Activated T-helper 1 cell treated with anti-CD3 and anti-CD28 coated beads, Interleukin-12 subunit alpha, Interleukin-12 subunit beta, Interleukin-2, Interleukin-4 antibody, amounts not matched to agents 30 ng/mL and 10 ng/mL and 1 ng/mL, durations not matched to agents 14 hours and 24 hours and 36 hours (primary cell): ENCODE measurements around the gene GRWD1. TPM values are rescaled to one million over a fixed set of nuclear protein-coding genes. Genes with fewer than 3 reads are reported as not detected.

Source experiments
- DNase-seq: peaks from one replicate; pipeline ENCODE4 v3.0.0; 2021; ENCODE audit warnings: low spot score
- H3K27ac Mint-ChIP-seq: one replicate; pipeline ENCODE4 v1.8.0; 2021; ENCODE audit warnings: mild to moderate bottlenecking, mixed read lengths
- H3K27me3 Mint-ChIP-seq: one replicate; pipeline ENCODE4 v1.8.0; 2022; ENCODE audit warnings: mild to moderate bottlenecking, moderate library complexity, mixed read lengths; ENCODE audit not compliant: insufficient read depth
- H3K36me3 Mint-ChIP-seq: one replicate; pipeline ENCODE4 v1.8.0; 2021; ENCODE audit warnings: low read depth, mixed read lengths
- H3K4me1 Mint-ChIP-seq: one replicate; pipeline ENCODE4 v1.8.0; 2021; ENCODE audit warnings: low read depth, mixed read lengths
- H3K4me3 Mint-ChIP-seq: one replicate; pipeline ENCODE4 v1.8.0; 2021; ENCODE audit warnings: mild to moderate bottlenecking, moderate library complexity, mixed read lengths
- H3K9me3 Mint-ChIP-seq: one replicate; pipeline ENCODE4 v1.8.0; 2021; ENCODE audit warnings: mixed read lengths
- intact Hi-C: fragments of 100-400 bp; cut with micrococcal nuclease; formaldehyde crosslinking; loops from one replicate; pipeline ENCODE4 v1.15.1; 2024
- total RNA-seq: library from RNA; stranded (reverse); gene quantifications from 2 replicates; pipeline ENCODE4 v1.2.3, GENCODE V29; 2022

GRWD1 gene
- total RNA-seq, 1 donor from 2014 or later: 100 TPM

GRCh38 chr19:48454150-48454730 is 8.5 kb downstream of the GRWD1 start:
- peaks cover 7% of the 10 kb centered on the region for H3K4me1 Mint-ChIP-seq
- no peak overlapping the region for H3K27ac Mint-ChIP-seq
- no peak overlapping the region for H3K4me3 Mint-ChIP-seq
- DNase-seq: no peak
- H3K36me3 Mint-ChIP-seq: peaks cover 21% of the 10 kb centered on the region
- H3K9me3 Mint-ChIP-seq: no peaks in the 10 kb centered on the region
- H3K27me3 Mint-ChIP-seq: no peaks in the 10 kb centered on the region
- intact Hi-C loops: no loop called here

- peaks cover 17% of the 10 kb centered on the region for H3K36me3 Mint-ChIP-seq
Observed at GRCh38 chr19:48455171-48455907, 9.6 kb downstream of the GRWD1 start, which contains the start of gene KCNJ14. KCNJ14 (plus strand) TSS chr19:48455574; CDS start chr19:48461725, 6,151 bp downstream.

DNA sequence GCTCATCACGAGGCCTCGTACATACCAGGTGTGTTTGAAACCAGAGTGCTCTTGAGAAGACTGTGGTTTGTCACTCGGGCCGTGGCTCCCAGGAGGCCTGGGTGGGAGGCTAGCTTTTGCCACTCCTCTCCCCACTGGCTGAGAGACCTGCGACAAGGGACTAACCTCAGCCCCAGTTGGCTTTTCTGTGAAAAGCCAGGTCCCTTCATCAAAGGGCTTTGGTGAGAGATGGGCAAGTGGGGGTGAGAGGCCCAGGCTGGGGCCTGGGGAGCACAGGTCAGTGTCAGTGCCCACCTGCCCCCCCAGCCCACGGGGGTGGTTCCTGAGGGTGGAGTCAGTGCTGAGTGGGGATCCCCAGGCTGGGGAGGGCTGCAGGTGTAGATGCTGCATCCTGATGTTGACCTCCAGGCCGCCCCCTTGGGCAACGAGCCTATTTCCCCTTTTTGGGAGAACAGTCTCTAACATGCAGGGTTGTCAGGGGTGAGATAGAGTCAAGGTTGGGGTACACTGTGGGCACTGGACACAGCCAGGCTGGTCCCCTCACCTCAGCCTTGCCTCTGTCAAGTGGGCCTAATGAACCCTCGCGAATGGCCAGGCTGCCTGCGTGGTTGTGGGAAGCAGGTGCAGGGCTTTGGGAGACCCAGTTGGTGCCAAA is 10.3 kb downstream of the GRWD1 start:
- intact Hi-C loops: no loop called here
- Mint-ChIP-seq H3K36me3 (peaks cover 19% of the 10 kb centered on the region), H3K27me3 (no peaks in the 10 kb centered on the region)

More at GRCh38 chr19:48455171-48455907, 9.6 kb downstream of the GRWD1 start, which contains the start of gene KCNJ14:
- intact Hi-C loops: no loop called here
- no peak within 1 kb of the TSS for H3K4me3 Mint-ChIP-seq
- peaks cover 7% of the 10 kb centered on the region for H3K4me1 Mint-ChIP-seq
- no peak for DNase-seq
- no peaks in the 10 kb centered on the region for H3K9me3 Mint-ChIP-seq
- no peaks in the 10 kb centered on the region for H3K27me3 Mint-ChIP-seq
- H3K27ac Mint-ChIP-seq: peak within 1 kb of the TSS; percentile 64

GRCh38 chr19:48456864-48457263 is 11.1 kb downstream of the GRWD1 start:
- Mint-ChIP-seq H3K9me3 (no peaks in the 10 kb centered on the region), H3K27me3 (no peaks in the 10 kb centered on the region), H3K4me1 (peaks cover 7% of the 10 kb centered on the region), H3K27ac (no peak overlapping the region), H3K36me3 (peaks cover 16% of the 10 kb centered on the region), H3K4me3 (no peak overlapping the region)
- intact Hi-C loops: no loop called here
- no peak for DNase-seq

More for the DNA sequence above, 10.3 kb downstream of the GRWD1 start:
- Mint-ChIP-seq H3K9me3 (no peaks in the 10 kb centered on the region), H3K4me3 (no peak overlapping the region), H3K4me1 (peaks cover 7% of the 10 kb centered on the region), H3K27ac (no peak overlapping the region)
- DNase-seq: no peak

DNA sequence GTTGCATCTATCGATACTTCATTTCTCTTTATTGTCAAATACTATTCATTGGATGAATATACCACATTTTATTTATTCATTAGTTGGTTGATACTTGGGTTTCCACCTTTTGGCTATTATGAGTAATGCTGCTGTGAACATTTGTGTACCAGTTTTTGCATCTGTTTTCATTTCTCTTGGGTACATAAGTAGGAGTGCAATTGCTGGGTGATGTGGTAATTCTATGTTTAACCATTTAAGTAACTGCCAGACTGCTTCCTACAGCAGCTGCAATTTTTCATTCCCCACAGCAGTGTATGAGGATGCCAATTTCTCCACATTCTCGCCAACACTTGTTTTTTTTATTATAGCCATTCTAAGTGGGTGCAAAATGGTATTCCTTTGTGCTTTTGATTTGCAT is 12.2 kb downstream of the GRWD1 start:
- intact Hi-C loops: no loop called here
- H3K36me3 Mint-ChIP-seq: peaks cover 13% of the 10 kb centered on the region
- no peak for DNase-seq
- no peak overlapping the region for H3K4me3 Mint-ChIP-seq
- no peak overlapping the region for H3K27ac Mint-ChIP-seq
- H3K9me3 Mint-ChIP-seq: no peaks in the 10 kb centered on the region
- peaks cover 7% of the 10 kb centered on the region for H3K4me1 Mint-ChIP-seq
- H3K27me3 Mint-ChIP-seq: no peaks in the 10 kb centered on the region

- DNase-seq: no peak
- intact Hi-C loops: no loop called here
- no peak overlapping the region for H3K27ac Mint-ChIP-seq
- H3K36me3 Mint-ChIP-seq: peaks cover 8% of the 10 kb centered on the region
- no peaks in the 10 kb centered on the region for H3K4me1 Mint-ChIP-seq
- H3K4me3 Mint-ChIP-seq: no peak overlapping the region
- H3K9me3 Mint-ChIP-seq: no peaks in the 10 kb centered on the region
- no peaks in the 10 kb centered on the region for H3K27me3 Mint-ChIP-seq
Observed at GRCh38 chr19:48461651-48461981, 15.8 kb downstream of the GRWD1 start.

DNA sequence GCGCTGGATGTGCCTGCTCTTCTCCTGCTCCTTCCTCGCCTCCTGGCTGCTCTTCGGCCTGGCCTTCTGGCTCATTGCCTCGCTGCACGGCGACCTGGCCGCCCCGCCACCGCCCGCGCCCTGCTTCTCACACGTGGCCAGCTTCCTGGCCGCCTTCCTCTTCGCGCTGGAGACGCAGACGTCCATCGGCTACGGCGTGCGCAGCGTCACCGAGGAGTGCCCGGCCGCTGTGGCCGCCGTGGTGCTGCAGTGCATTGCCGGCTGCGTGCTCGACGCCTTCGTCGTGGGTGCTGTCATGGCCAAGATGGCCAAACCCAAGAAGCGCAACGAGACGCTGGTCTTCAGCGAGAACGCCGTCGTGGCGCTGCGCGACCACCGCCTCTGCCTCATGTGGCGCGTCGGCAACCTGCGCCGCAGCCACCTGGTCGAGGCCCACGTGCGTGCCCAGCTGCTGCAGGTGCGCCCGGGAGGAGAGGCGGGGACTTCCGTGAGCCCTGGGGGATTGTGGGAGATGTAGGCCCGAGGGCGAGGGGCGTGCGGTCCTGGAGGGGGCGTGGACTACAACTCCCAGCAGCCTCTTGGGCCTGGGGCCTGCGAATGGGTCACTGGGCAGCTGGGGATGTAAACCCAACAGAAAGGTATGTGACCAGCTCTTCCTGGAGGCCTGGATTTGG is 16.3 kb downstream of the GRWD1 start:
- Mint-ChIP-seq H3K4me1 (no peaks in the 10 kb centered on the region), H3K4me3 (no peak overlapping the region), H3K36me3 (peaks cover 6% of the 10 kb centered on the region), H3K27me3 (no peaks in the 10 kb centered on the region), H3K9me3 (no peaks in the 10 kb centered on the region), H3K27ac (no peak overlapping the region)
- intact Hi-C loops: no loop called here
- no peak for DNase-seq

DNA sequence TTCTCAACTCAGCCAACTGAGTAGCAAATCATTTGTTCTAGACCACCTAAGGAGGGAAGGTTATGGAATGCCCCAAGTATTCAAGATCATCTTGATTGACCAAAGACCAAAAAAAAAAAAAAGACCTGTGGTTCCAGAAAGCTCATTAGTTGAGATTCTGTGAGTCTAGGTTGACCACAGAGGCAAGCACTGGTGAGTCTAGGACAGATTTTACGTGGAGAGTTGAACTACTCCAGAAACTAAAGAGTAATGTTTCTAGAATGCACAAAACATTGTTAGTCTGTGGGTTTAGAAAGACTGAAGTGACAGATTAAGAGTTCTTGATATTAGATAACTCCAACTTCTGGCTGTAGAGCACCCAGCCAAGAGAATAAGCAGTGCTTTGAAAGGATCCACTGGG is 19.4 kb downstream of the GRWD1 start:
- H3K9me3 Mint-ChIP-seq: no peaks in the 10 kb centered on the region
- no peak overlapping the region for H3K4me3 Mint-ChIP-seq
- intact Hi-C loops: no loop called here

GRCh38 chr19:48466561-48467325 is 21.0 kb downstream of the GRWD1 start:
- peaks cover 7% of the 10 kb centered on the region for H3K36me3 Mint-ChIP-seq
- H3K27me3 Mint-ChIP-seq: no peaks in the 10 kb centered on the region
- DNase-seq: no peak
- no peak overlapping the region for H3K27ac Mint-ChIP-seq
- peaks cover 12% of the 10 kb centered on the region for H3K4me1 Mint-ChIP-seq
- no peak overlapping the region for H3K4me3 Mint-ChIP-seq
- intact Hi-C loops: no loop called here
- no peaks in the 10 kb centered on the region for H3K9me3 Mint-ChIP-seq

More for the DNA sequence above, 19.4 kb downstream of the GRWD1 start:
- H3K27me3 Mint-ChIP-seq: no peaks in the 10 kb centered on the region
- no peak for DNase-seq
- H3K36me3 Mint-ChIP-seq: peaks cover 5% of the 10 kb centered on the region
- no peak overlapping the region for H3K27ac Mint-ChIP-seq
- peaks cover 5% of the 10 kb centered on the region for H3K4me1 Mint-ChIP-seq

GRCh38 chr19:48468772-48469288 is 23.0 kb downstream of the GRWD1 start:
- Mint-ChIP-seq H3K36me3 (peaks cover 10% of the 10 kb centered on the region), H3K9me3 (no peaks in the 10 kb centered on the region), H3K27ac (peak overlapping the region; percentile 88), H3K4me1 (peaks cover 12% of the 10 kb centered on the region), H3K4me3 (peak overlapping the region; percentile 90), H3K27me3 (no peaks in the 10 kb centered on the region)
- DNase-seq: peak; percentile 100
- intact Hi-C loops: loop anchor here (1.0 to 2.0 kb wide), 15 partner anchors 24 to 974 kb away; partner anchors contain the start of genes DBP, FTL, GRWD1 and LIG1

DNA sequence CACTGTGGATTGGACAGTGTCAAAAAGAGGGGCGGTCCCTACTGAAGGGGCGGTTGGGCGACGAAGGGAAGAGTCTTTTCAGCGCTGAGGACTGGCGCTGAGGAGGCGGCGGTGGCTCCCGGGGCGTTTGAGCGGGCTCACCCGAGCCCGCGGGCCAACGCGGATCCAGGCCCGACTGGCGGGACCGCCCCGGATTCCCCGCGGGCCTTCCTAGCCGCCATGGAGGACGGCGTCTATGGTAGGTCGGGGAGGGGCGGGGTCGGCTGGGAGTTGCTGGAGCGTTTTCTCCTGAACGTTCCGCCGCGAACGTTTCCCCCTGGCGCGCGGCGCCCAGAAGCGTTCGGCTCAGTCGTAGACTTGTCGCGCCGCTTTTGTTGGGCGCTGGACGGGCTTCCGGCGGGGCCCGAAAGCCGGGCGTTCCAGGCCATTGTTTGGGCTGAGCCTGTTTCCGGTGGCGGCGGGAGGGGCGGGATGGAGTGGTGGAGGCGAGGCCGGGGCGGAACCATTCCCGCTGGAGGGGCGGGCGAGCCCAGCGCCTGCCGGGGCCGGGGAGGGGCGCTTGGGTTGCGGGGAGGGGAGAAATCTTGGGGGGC is 23.6 kb downstream of the GRWD1 start, which contains the start of gene CYTH2:
TSS of gene CYTH2 (plus strand) at position 81 of the 593 bp plus-strand sequence. CDS start at position 220, 139 bp downstream.
- H3K4me1 Mint-ChIP-seq: peaks cover 12% of the 10 kb centered on the region
- H3K36me3 Mint-ChIP-seq: peaks cover 11% of the 10 kb centered on the region
- H3K4me3 Mint-ChIP-seq: peak within 1 kb of the TSS; percentile 90
- intact Hi-C loops: loop anchor here (1.0 to 2.0 kb wide), 15 partner anchors 24 to 973 kb away; partner anchors contain the start of genes DBP, FTL, GRWD1 and LIG1
- peak; percentile 73 for DNase-seq
- H3K9me3 Mint-ChIP-seq: no peaks in the 10 kb centered on the region
- peak within 1 kb of the TSS; percentile 88 for H3K27ac Mint-ChIP-seq
- no peaks in the 10 kb centered on the region for H3K27me3 Mint-ChIP-seq
